Caco-2 (cell line): ENCODE data around the gene SSBP2. TPM values are rescaled to one million over a fixed set of nuclear protein-coding genes. Genes with fewer than 3 reads are reported as not detected.

ENCODE experiments used
- BruUV-seq: library from RNA; stranded (reverse); fragments of 400-500 nt; replicated peaks from 2 replicates; lab custom pipeline; 2021; lab: Mats Ljungman, UMichigan
- CTCF ChIA-PET: fragments of 300-600 bp; sonication (Branson Sonifier 250); formaldehyde crosslinking; loops from one replicate; lab custom pipeline; 2022; ENCODE audit warnings: antibody characterized with exemption; lab: Charles Lee
- POLR2A ChIA-PET: fragments of 300-600 bp; sonication (Branson Sonifier 250); formaldehyde crosslinking; loops from one replicate; lab custom pipeline; 2022; ENCODE audit warnings: antibody characterized with exemption; lab: Charles Lee
- DNase-seq, 2 experiments: peaks; one replicate each; pipeline versions ENCODE4 v3.0.0 to v3.0.0-alpha.2; 2020 to 2022
- H3K27me3 ChIP-seq: replicated peaks from 2 replicates; pipeline ENCODE4 v1.6.0; 2011; ENCODE audit warnings: low read length; ENCODE audit not compliant: control insufficient read depth, insufficient read depth
- H3K36me3 ChIP-seq: 2 replicates; pipeline ENCODE4 v1.5.1; 2011; ENCODE audit warnings: low read length; ENCODE audit not compliant: control insufficient read depth, insufficient read depth
- H3K4me1 ChIP-seq: fragments of 250-450 bp; sonication (Bioruptor Pico); 2 replicates; pipeline ENCODE4 v1.5.1; 2020; ENCODE audit warnings: mild to moderate bottlenecking
- H3K4me3 ChIP-seq: 2 replicates; pipeline ENCODE4 v1.5.1; 2011; ENCODE audit warnings: low read depth, mild to moderate bottlenecking, control low read depth, low read length
- H3K9me3 ChIP-seq: fragments of 250-450 bp; sonication (Bioruptor Pico); 2 replicates; pipeline ENCODE4 v1.5.1; 2020; ENCODE audit warnings: mild to moderate bottlenecking, moderate library complexity
- H3K27ac Mint-ChIP-seq: one replicate; pipeline ENCODE4 v1.8.0; 2022; ENCODE audit warnings: mixed read lengths; ENCODE audit not compliant: unreplicated experiment
- H3K27me3 Mint-ChIP-seq: one replicate; pipeline ENCODE4 v1.8.0; 2022; ENCODE audit warnings: mixed read lengths; ENCODE audit not compliant: insufficient read depth, unreplicated experiment
- H3K36me3 Mint-ChIP-seq: one replicate; pipeline ENCODE4 v1.8.0; 2022; ENCODE audit warnings: mild to moderate bottlenecking, mixed read lengths; ENCODE audit not compliant: insufficient read depth, unreplicated experiment
- H3K4me1 Mint-ChIP-seq: one replicate; pipeline ENCODE4 v1.8.0; 2022; ENCODE audit warnings: low read depth, mixed read lengths; ENCODE audit not compliant: unreplicated experiment
- H3K4me3 Mint-ChIP-seq: one replicate; pipeline ENCODE4 v1.8.0; 2022; ENCODE audit warnings: mild to moderate bottlenecking, moderate library complexity, mixed read lengths; ENCODE audit not compliant: unreplicated experiment
- H3K9me3 Mint-ChIP-seq: one replicate; pipeline ENCODE4 v1.8.0; 2022; ENCODE audit warnings: mixed read lengths; ENCODE audit not compliant: unreplicated experiment
- CTCF ChIP-seq, 2 experiments: fragments of 200-600 bp in 1 of 2; IDR thresholded peaks; 1 replicate in 1 of 2; 2 replicates in 1 of 2; pipeline versions ENCODE4 v1.5.1 to v1.8.0; 2011 to 2022; ENCODE audit warnings: antibody characterized with exemption in 1 of 2, control low read depth in 1 of 2, inconsistent platforms in 1 of 2, low read depth in 1 of 2, low read length in 1 of 2, mild to moderate bottlenecking in 1 of 2, moderate library complexity in 1 of 2; ENCODE audit not compliant: insufficient read depth in 1 of 2, severe bottlenecking in 1 of 2, unreplicated experiment in 1 of 2
- intact Hi-C: fragments of 100-400 bp; cut with micrococcal nuclease; formaldehyde crosslinking; loops from one replicate; pipeline ENCODE4 v1.10.0; 2022; ENCODE audit not compliant: unreplicated experiment
- total RNA-seq: library from RNA; stranded (reverse); gene quantifications from 2 replicates; pipeline ENCODE4 v1.2.3, GENCODE V29; 2022

Gene SSBP2
- total RNA-seq, 1 experiment from 2014 or later, result 2.5 TPM

- POLR2A ChIA-PET, result no interaction called here
Observed at GRCh38 chr5:81575924-81576323, 175.0 kb downstream of the SSBP2 start.

GRCh38 chr5:81572201-81572600, 178.7 kb downstream of the SSBP2 start:
- Histone ChIP-seq H3K4me1 (no peaks in the 10 kb centered on the region), H3K9me3 (no peaks in the 10 kb centered on the region), H3K27me3 (no peaks in the 10 kb centered on the region), H3K36me3 (no peaks in the 10 kb centered on the region), H3K4me3 (no peak overlapping the region)
- H3K27me3 Mint-ChIP-seq, result peaks cover 20% of the 10 kb centered on the region
- ChIA-PET POLR2A (no interaction called here), CTCF (no interaction called here)
- H3K9me3 Mint-ChIP-seq, result no peaks in the 10 kb centered on the region
- H3K36me3 Mint-ChIP-seq, result no peaks in the 10 kb centered on the region
- no peak for DNase-seq
- no peak overlapping the region for H3K27ac Mint-ChIP-seq
- H3K4me1 Mint-ChIP-seq, result no peaks in the 10 kb centered on the region
- intact Hi-C loops, result no loop called here
- no peak for TF ChIP-seq CTCF (IDR thresholded peaks at IDR 0.05; ENCODE audit: insufficient read depth in 1 of 2, low read depth in 1 of 2, low read length in 1 of 2, severe bottlenecking in 1 of 2, unreplicated experiment in 1 of 2)
- no peak overlapping the region for H3K4me3 Mint-ChIP-seq
- BruUV-seq, result no TSS peak

More at GRCh38 chr5:81575924-81576323, 175.0 kb downstream of the SSBP2 start:
- intact Hi-C loops, result no loop called here
- no peaks in the 10 kb centered on the region for H3K36me3 ChIP-seq
- H3K9me3 ChIP-seq, result no peaks in the 10 kb centered on the region
- Mint-ChIP-seq H3K27ac (no peak overlapping the region), H3K4me3 (no peak overlapping the region), H3K36me3 (no peaks in the 10 kb centered on the region), H3K27me3 (peaks cover 21% of the 10 kb centered on the region), H3K9me3 (no peaks in the 10 kb centered on the region), H3K4me1 (no peaks in the 10 kb centered on the region)
- no peaks in the 10 kb centered on the region for H3K27me3 ChIP-seq
- BruUV-seq, result no TSS peak
- H3K4me1 ChIP-seq, result no peaks in the 10 kb centered on the region
- no peak for TF ChIP-seq CTCF (IDR thresholded peaks at IDR 0.05; ENCODE audit: insufficient read depth in 1 of 2, low read depth in 1 of 2, low read length in 1 of 2, severe bottlenecking in 1 of 2, unreplicated experiment in 1 of 2)
- DNase-seq, result no peak
- H3K4me3 ChIP-seq, result no peak overlapping the region
- CTCF ChIA-PET, result no interaction called here

- H3K4me1 Mint-ChIP-seq, result no peaks in the 10 kb centered on the region
- intact Hi-C loops, result no loop called here
- no peak for DNase-seq
- Histone ChIP-seq H3K4me3 (no peak overlapping the region), H3K4me1 (no peaks in the 10 kb centered on the region), H3K36me3 (no peaks in the 10 kb centered on the region), H3K27me3 (no peaks in the 10 kb centered on the region), H3K9me3 (no peaks in the 10 kb centered on the region)
- ChIA-PET CTCF (no interaction called here), POLR2A (no interaction called here)
- H3K27ac Mint-ChIP-seq, result no peak overlapping the region
- no peaks in the 10 kb centered on the region for H3K36me3 Mint-ChIP-seq
- no peaks in the 10 kb centered on the region for H3K9me3 Mint-ChIP-seq
- BruUV-seq, result no TSS peak
- no peak for TF ChIP-seq CTCF (IDR thresholded peaks at IDR 0.05; ENCODE audit: insufficient read depth in 1 of 2, low read depth in 1 of 2, low read length in 1 of 2, severe bottlenecking in 1 of 2, unreplicated experiment in 1 of 2)
- H3K4me3 Mint-ChIP-seq, result no peak overlapping the region
- H3K27me3 Mint-ChIP-seq, result peaks cover 11% of the 10 kb centered on the region
Observed at GRCh38 chr5:81558188-81558587, 192.7 kb downstream of the SSBP2 start.
